Measurements from ENCODE around the gene PCDHGA1.
A peak's percentile ranks its signal among the peaks of the same experiment; 100 is the strongest.
"Not testable (repeated sequence)": the region's sequence is repeated elsewhere in the genome, so short reads cannot be mapped to it uniquely, and the experiment has no call there.

The PCDHGA1 gene

GRCh38 chr5:141359790-141360426 is 29.6 kb downstream of the PCDHGA1 start, which contains the start of gene PCDHGB2:
PCDHGB2 (plus strand) TSS chr5:141359994; CDS start chr5:141360136, 142 bp downstream.
- TF ChIP-seq GATA1 (IDR thresholded peaks at IDR 0.05; ENCODE audit: low read depth, low read length) (no peak), POLR2A (IDR thresholded peaks at IDR 0.05; ENCODE audit: low read length) (no peak)
- peak; percentile 6 to 18 for DNase-seq

GRCh38 chr5:141360685-141361084 is 30.4 kb downstream of the PCDHGA1 start:
- no peak for DNase-seq
- TF ChIP-seq GATA1 (IDR thresholded peaks at IDR 0.05; ENCODE audit: low read depth, low read length) (no peak), POLR2A (IDR thresholded peaks at IDR 0.05; ENCODE audit: low read length) (no peak)

GRCh38 chr5:141362719-141363118 is 32.4 kb downstream of the PCDHGA1 start:
- DNase-seq, result no peak
- TF ChIP-seq GATA1 (IDR thresholded peaks at IDR 0.05; ENCODE audit: low read depth, low read length) (no peak), POLR2A (IDR thresholded peaks at IDR 0.05; ENCODE audit: low read length) (no peak)

- TF ChIP-seq GATA1 (IDR thresholded peaks at IDR 0.05; ENCODE audit: low read depth, low read length) (no peak), POLR2A (IDR thresholded peaks at IDR 0.05; ENCODE audit: low read length) (no peak)
Observed at GRCh38 chr5:141363952-141364660, 33.8 kb downstream of the PCDHGA1 start, which contains the start of gene PCDHGA5. PCDHGA5 (plus strand) TSS chr5:141364162; CDS start chr5:141364331, 169 bp downstream.

GRCh38 chr5:141366016-141366896 is 35.9 kb downstream of the PCDHGA1 start:
- DNase-seq, result no peak
- TF ChIP-seq POLR2A (IDR thresholded peaks at IDR 0.05; ENCODE audit: low read length), result no peak
- TF ChIP-seq GATA1 (IDR thresholded peaks at IDR 0.05; ENCODE audit: low read depth, low read length), result no peak

More at GRCh38 chr5:141363952-141364660, 33.8 kb downstream of the PCDHGA1 start, which contains the start of gene PCDHGA5:
- DNase-seq, result no peak

GRCh38 chr5:141369994-141370848 is 39.9 kb downstream of the PCDHGA1 start, which contains the start of gene PCDHGB3:
PCDHGB3 (plus strand) TSS chr5:141370242; CDS start chr5:141370395, 153 bp downstream.
- DNase-seq, result peak; percentile 4 to 8
- TF ChIP-seq GATA1 (IDR thresholded peaks at IDR 0.05; ENCODE audit: low read depth, low read length) (no peak), POLR2A (IDR thresholded peaks at IDR 0.05; ENCODE audit: low read length) (no peak)

- no peak for DNase-seq
- no peak for TF ChIP-seq POLR2A (IDR thresholded peaks at IDR 0.05; ENCODE audit: low read length)
- no peak for TF ChIP-seq GATA1 (IDR thresholded peaks at IDR 0.05; ENCODE audit: low read depth, low read length)
Observed at GRCh38 chr5:141371572-141372475, 41.5 kb downstream of the PCDHGA1 start.

GRCh38 chr5:141373673-141374317 is 43.5 kb downstream of the PCDHGA1 start, which contains the start of gene PCDHGA6:
PCDHGA6 (plus strand) TSS chr5:141373891; CDS start chr5:141374084, 193 bp downstream.
- no peak for TF ChIP-seq POLR2A (IDR thresholded peaks at IDR 0.05; ENCODE audit: low read length)
- no peak for TF ChIP-seq GATA1 (IDR thresholded peaks at IDR 0.05; ENCODE audit: low read depth, low read length)
- peak; percentile 3 to 10 for DNase-seq

- TF ChIP-seq POLR2A (IDR thresholded peaks at IDR 0.05; ENCODE audit: low read length) (no peak), GATA1 (IDR thresholded peaks at IDR 0.05; ENCODE audit: low read depth, low read length) (no peak)
- DNase-seq, result no peak
Observed at GRCh38 chr5:141374627-141375026, 44.3 kb downstream of the PCDHGA1 start.

- DNase-seq, result not testable (repeated sequence)
Observed at GRCh38 chr5:141375444-141376155, 45.3 kb downstream of the PCDHGA1 start.
